ENCODE measurements around the gene CDKAL1. TPM values are rescaled to one million over a fixed set of nuclear protein-coding genes. Genes with fewer than 3 reads are reported as not detected.

CDKAL1 gene
- total RNA-seq, 4 donors from 2014 or later: 24.7 to 32.8 (median 29.8) TPM

DNA sequence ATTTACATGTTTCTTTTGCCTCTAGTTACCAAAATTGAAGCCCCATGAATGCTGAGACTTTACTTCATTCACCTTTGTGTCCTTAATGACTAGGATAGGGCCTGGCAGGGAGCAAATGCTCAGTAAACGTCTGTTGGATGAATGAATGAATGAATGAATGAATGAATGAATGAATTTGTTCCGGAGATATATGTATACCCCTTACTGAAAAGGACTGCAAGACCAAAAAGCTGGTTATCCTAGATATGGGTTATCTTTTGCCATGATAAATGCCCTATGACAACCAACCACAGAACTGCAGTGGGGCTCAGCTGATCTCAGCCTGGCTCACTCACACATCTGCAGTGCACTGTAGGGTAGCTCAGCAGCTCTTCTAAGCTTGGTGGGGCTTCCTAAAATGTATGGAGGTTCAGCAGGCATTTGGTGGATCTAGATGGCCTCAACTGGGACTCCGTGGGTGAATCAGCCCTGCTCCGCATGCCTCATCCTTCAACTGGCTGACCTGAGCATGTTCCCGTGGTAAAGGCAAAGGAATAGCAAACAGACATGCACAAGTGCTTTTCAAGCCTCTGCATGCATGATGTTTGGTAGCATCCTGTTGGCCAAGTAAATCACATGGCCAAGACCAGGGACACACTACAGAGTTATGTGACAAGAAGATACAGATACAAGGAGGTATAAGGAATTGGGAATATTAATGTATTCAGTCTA is 680.6 kb downstream of the CDKAL1 start:
- DNase-seq: no peak
- Histone ChIP-seq H3K4me3 (replicated peaks in 1 of 3) (no peak overlapping the region), H3K4me1 (no peaks in the 10 kb centered on the region), H3K36me3 (no peaks in the 10 kb centered on the region), H3K9me3 (no peaks in the 10 kb centered on the region), H3K27ac (no peak overlapping the region), H3K27me3 (no peaks in the 10 kb centered on the region)
- intact Hi-C loops (cut with DNase I): no loop called here
- TF ChIP-seq, protein P1, sequence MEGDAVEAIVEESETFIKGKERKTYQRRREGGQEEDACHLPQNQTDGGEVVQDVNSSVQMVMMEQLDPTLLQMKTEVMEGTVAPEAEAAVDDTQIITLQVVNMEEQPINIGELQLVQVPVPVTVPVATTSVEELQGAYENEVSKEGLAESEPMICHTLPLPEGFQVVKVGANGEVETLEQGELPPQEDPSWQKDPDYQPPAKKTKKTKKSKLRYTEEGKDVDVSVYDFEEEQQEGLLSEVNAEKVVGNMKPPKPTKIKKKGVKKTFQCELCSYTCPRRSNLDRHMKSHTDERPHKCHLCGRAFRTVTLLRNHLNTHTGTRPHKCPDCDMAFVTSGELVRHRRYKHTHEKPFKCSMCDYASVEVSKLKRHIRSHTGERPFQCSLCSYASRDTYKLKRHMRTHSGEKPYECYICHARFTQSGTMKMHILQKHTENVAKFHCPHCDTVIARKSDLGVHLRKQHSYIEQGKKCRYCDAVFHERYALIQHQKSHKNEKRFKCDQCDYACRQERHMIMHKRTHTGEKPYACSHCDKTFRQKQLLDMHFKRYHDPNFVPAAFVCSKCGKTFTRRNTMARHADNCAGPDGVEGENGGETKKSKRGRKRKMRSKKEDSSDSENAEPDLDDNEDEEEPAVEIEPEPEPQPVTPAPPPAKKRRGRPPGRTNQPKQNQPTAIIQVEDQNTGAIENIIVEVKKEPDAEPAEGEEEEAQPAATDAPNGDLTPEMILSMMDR (IDR thresholded peaks at IDR 0.05): no peak
- TF ChIP-seq POLR2A (IDR thresholded peaks at IDR 0.05): no peak
- whole genome bisulfite sequencing, 2 donors: 89 to 96% methylated on average over 5 of the region's 5 CpGs

DNA sequence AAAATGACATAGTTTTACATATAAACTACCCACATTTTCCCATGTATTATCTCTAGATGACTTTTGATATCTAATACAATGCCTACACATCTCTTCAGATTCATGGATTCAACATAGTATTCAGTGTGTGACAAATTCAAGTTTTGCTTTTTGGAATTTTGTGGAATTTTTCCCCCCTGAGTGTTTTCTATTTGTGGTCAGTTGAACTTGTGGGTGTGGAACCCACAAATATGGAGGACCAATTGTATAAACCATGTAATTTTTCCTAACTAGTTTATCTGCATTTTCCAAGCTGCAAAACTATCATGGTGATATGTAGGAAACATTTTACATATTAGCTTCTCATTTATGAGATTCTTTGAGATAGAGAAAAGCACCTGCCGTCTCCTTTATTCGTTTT is 685.0 kb downstream of the CDKAL1 start:
- no peaks in the 10 kb centered on the region for H3K4me1 ChIP-seq
- WGBS, 2 donors: 94 to 97% methylated on average over 2 of the region's 2 CpGs
- H3K27me3 ChIP-seq: no peaks in the 10 kb centered on the region
- TF ChIP-seq POLR2A (IDR thresholded peaks at IDR 0.05): no peak
- TF ChIP-seq, protein P1 (IDR thresholded peaks at IDR 0.05): no peak
- no peaks in the 10 kb centered on the region for H3K9me3 ChIP-seq
- no peak for DNase-seq
- H3K27ac ChIP-seq: no peak overlapping the region
- intact Hi-C loops (cut with DNase I): no loop called here
- H3K4me3 ChIP-seq (replicated peaks in 1 of 3): no peak overlapping the region
- H3K36me3 ChIP-seq: no peaks in the 10 kb centered on the region

DNA sequence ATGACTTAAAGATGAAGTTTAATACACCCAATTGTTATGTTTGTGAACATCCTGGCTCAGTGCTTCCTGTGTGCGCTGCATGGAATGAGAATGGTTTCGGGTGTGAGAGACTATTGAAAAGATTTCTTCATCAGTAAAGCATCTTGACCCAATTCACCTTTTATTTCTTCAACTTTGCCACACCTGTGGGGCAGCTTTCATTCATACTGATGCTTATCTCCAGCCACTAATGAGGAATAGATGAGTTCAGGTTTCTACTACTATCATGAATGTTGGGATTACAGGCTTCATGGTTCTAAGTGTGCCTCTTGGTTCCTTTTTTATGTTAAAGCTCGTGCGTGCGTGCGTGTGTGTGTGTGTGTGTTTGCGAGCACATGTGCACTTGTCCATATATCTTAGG is 685.6 kb downstream of the CDKAL1 start:
- Histone ChIP-seq H3K4me3 (replicated peaks in 1 of 3) (no peak overlapping the region), H3K36me3 (no peaks in the 10 kb centered on the region), H3K9me3 (no peaks in the 10 kb centered on the region), H3K4me1 (no peaks in the 10 kb centered on the region), H3K27me3 (no peaks in the 10 kb centered on the region), H3K27ac (no peak overlapping the region)
- intact Hi-C loops (cut with DNase I): no loop called here
- DNase-seq: no peak
- TF ChIP-seq, protein P1 (IDR thresholded peaks at IDR 0.05): no peak
- TF ChIP-seq POLR2A (IDR thresholded peaks at IDR 0.05): no peak
- 96% methylated on average over 7 of the region's 7 CpGs for WGBS, 2 donors

DNA sequence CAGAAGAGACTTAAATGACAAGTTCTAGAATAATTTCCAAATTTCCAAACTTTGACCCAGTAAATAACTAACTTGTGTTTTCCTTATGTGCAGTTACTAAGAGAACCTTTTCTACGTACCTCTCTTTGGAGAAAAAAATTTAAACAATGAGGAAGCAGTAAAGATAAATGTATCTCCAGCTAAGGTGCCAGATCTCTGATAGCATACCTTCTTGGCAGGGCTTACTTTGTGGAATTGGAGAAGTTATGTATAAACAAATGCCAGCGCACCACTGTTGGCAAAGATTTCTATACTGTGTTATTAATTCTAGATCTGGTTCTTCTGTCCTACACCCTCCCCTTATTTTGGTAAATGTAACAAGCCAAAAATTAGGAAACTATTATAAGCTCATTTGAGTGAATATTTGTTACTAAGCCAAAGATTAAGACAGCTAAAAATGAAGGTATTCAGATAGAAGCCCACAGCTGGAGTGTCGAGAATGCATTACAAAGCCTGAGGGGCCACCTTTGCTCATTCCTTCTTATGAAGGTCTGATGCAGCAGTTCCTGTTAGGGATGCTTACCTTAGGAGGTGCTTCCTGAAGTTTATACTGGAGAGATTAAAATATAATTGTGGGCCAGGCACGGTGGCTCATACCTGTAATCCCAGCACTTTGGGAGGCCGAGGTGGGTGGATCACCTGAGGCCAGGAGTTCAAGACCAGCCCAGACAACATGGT is 686.2 kb downstream of the CDKAL1 start:
- no peak for DNase-seq
- H3K4me3 ChIP-seq (replicated peaks in 1 of 3): no peak overlapping the region
- no peak overlapping the region for H3K27ac ChIP-seq
- intact Hi-C loops (cut with DNase I): no loop called here
- H3K4me1 ChIP-seq: no peaks in the 10 kb centered on the region
- H3K27me3 ChIP-seq: no peaks in the 10 kb centered on the region
- no peaks in the 10 kb centered on the region for H3K9me3 ChIP-seq
- WGBS, 2 donors: 96 to 97% methylated on average over 5 of the region's 5 CpGs
- no peak for TF ChIP-seq POLR2A (IDR thresholded peaks at IDR 0.05)
- H3K36me3 ChIP-seq: no peaks in the 10 kb centered on the region

DNA sequence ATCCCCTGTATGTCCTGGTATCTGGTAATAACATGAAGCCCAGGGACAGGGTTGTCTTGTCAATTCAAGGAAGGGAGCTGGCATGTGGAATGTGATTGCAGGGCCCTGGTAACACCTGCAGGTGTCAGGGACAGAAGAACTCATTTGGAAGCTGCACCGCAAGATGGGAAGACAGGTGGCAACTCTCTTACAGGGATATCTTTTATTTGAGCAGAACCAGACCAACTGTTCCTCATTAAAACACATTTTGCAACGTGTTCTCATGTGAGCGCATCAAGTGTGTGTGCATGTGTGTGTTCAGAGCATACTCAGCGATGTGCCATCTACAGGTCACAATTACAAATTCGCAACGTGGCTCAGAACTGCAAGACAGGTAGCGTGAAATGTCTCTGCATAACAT is 688.4 kb downstream of the CDKAL1 start:
- TF ChIP-seq, protein P1 (IDR thresholded peaks at IDR 0.05): no peak
- no peak for TF ChIP-seq POLR2A (IDR thresholded peaks at IDR 0.05)
- Histone ChIP-seq H3K4me1 (no peaks in the 10 kb centered on the region), H3K27me3 (no peaks in the 10 kb centered on the region), H3K36me3 (no peaks in the 10 kb centered on the region), H3K4me3 (replicated peaks in 1 of 3) (no peak overlapping the region), H3K27ac (no peak overlapping the region), H3K9me3 (no peaks in the 10 kb centered on the region)
- intact Hi-C loops (cut with DNase I): no loop called here
- DNase-seq: no peak
- WGBS, 2 donors: 87 to 93% methylated on average over 7 of the region's 7 CpGs
